Measurements from ENCODE around the gene KIFAP3.
A peak's percentile ranks its signal among the peaks of the same experiment; 100 is the strongest.
"Not testable (repeated sequence)": the region's sequence is repeated elsewhere in the genome, so short reads cannot be mapped to it uniquely, and the experiment has no call there.

Gene KIFAP3

GRCh38 chr1:170063109-170063826, 11.2 kb downstream of the KIFAP3 start:
- DNase-seq: no peak

DNA sequence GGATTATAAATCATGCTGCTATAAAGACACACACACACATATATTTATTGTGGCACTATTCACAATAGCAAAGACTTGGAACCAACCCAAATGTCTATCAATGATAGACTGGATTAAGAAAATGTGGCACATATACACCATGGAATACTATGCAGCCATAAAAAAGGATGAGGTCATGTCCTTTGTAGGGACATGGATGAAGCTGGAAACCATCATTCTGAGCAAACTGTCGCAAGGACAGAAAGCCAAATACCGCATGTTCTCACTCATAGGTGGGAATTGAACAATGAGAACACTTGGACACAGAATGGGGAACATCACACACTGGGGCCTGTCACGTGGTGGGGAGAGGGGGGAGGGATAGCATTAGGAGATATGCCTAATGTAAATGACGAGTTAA, 12.8 kb downstream of the KIFAP3 start:
- DNase-seq: not testable (repeated sequence)

- not testable (repeated sequence) for DNase-seq
These were observed 14.4 kb downstream of the KIFAP3 start for GRCh38 chr1:170060015-170060520.

DNA sequence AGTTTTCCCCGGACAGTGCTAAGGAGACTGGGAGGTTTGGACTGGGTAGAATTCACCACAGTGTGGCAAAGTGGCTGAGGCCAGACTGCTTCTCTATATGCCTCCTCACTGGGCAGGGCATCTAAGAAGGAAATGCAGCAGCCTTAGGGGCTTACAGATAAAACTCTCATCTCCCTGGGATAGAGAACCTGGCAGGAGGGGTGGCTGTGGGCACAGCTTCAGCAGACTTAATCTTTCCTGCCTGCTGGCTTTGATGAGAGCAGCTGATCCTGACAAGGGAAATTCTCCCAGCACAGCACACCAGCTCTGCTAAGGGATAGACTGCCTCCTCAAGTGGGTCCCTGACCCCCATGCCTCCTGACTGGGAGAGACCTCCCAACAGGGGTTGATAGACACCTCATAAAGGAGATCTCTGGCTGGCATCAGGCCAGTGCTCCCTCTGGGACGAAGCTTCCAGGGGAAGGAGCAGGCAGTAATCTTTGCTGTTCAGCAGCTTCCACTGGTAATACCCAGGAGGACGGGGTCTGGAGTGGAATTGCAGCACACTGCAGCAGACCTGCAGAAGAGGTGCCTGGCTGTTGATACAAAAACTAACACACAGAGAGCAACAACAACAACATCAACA, 25.2 kb downstream of the KIFAP3 start:
- DNase-seq: no peak

DNA sequence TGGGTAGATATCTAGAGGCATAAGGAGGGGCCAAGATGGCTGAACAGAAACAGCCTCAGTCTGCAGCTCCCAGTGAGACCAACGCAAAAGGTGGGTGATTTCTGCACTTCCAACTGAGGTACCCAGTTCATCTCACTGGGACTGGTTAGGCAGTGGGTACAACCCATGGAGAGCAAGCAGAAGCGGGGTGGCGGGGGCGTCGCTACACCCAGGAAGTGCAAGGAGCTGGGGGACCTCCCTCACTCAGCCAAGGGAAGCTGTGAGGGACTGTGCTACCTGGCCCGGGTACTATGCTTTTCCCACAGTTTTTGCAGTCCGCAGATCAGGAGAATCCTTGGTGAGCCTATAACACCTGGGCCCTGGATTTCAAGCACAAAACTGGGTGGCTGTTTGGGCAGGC, 26.0 kb downstream of the KIFAP3 start:
- no peak for DNase-seq

- DNase-seq: no peak
These were observed 30.3 kb downstream of the KIFAP3 start for GRCh38 chr1:170044187-170044586.

GRCh38 chr1:170041423-170042192, 32.9 kb downstream of the KIFAP3 start:
- no peak for DNase-seq

- no peak for DNase-seq
These were observed 41.8 kb downstream of the KIFAP3 start for GRCh38 chr1:170032531-170033280.

- no peak for DNase-seq
These were observed 44.3 kb downstream of the KIFAP3 start for GRCh38 chr1:170030212-170030611.

GRCh38 chr1:170027760-170028159, 46.7 kb downstream of the KIFAP3 start:
- DNase-seq: no peak

- DNase-seq: no peak
These were observed 53.6 kb downstream of the KIFAP3 start for GRCh38 chr1:170020859-170021258.

GRCh38 chr1:170017478-170017877, 57.0 kb downstream of the KIFAP3 start:
- no peak for DNase-seq

DNA sequence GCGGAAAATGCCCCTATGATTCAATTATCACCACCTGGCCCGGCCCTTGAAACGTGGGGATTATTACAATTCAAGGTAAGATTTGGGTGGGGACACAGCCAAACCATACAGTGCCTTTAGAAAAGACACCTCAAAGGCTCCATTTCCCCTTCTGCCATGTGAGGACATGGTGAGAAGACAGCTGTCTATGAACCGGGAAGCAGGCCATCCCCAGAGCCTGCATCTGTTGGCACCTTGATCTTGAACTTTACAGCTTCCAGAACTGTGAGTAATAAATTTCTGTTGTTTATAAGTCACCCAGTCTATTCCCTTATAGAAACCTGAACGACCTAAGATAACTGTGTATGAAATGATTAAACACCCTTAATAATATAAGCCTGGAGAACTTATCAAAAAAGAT, 61.6 kb downstream of the KIFAP3 start:
- no peak for DNase-seq

DNA sequence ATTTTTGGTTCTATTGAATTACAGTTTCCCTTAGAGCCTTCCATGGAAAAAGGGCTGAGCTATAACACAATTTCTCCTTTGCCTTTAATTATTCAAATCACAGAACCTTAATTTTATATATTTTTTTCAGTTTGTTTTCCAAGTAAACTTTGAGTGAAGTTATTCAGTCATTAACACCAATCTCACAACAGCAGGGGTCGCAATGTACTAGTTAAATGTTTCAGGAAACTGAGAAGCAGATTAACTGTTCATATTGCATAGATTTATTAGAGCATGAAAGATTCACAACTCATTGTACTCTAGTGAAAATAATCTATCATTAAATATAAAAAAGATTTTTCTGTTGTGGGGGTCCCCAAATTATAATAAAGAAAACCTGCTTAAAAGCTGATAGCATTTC, 64.1 kb downstream of the KIFAP3 start:
- DNase-seq: peak; percentile 21

DNA sequence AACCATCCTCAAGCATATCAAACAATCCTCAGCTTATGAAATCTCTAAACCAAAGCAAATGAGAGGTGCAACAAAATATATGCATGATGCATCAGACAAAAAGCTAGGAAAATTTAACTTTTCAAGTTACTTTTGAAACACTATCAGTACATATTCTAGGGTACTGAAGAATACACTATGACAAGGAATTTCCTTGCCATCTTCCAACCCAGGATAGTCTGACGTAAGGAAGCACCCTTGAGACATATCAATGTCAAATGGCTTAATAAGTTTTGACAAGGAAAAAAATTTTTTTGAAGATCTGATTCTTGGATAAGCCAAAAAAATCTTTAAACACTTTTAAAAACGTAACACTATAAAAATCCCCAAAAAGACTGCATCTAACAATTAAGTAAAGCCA, 64.9 kb downstream of the KIFAP3 start:
- no peak for DNase-seq

- not testable (repeated sequence) for DNase-seq
These were observed 65.8 kb downstream of the KIFAP3 start for GRCh38 chr1:170008745-170009144.

DNA sequence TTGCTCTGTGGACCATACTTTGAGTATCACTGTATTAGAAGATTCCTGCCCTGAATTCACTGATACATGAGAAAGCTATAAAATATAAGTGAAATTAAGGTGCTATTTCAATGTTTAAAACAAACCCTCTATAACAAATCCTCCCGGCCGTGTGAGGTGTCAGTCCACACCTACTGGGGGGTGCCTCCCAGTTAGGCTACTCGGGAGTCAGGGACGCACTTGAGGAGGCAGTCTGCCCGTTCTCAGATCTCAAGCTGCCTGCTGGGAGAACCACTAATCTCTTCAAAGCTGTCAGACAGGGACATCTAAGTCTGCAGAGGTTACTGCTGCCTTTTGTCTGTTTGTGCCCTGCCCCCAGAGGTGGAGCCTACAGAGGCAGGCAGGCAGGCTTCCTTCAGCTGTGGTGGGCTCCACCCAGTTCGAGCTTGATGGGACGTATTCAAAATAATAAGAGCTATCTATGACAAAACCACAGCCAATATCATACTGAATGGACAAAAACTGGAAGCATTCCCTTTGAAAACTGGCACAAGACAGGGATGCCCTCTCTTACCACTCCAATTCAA, 71.1 kb downstream of the KIFAP3 start:
- not testable (repeated sequence) for DNase-seq

GRCh38 chr1:170001266-170001665, 73.2 kb downstream of the KIFAP3 start:
- no peak for DNase-seq

DNA sequence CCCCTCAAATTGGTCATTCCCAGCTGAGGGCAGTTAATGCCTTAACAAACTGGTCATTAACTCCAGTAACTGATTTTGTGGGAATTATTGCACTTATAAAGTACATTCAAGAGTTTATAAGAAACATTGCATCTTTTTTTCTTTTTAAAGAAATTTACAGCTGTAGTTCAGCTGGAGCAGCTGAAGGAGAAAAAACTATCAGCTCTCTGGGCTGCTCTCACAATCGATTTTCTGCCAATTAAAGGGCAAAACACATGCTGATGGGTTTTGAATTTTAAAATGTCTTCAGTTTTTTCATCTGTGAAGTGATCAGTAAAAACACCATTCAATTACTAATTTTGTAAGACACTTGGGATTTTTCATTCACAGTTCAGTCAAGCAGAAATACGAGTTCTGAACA, 74.7 kb downstream of the KIFAP3 start:
- no peak for DNase-seq

DNA sequence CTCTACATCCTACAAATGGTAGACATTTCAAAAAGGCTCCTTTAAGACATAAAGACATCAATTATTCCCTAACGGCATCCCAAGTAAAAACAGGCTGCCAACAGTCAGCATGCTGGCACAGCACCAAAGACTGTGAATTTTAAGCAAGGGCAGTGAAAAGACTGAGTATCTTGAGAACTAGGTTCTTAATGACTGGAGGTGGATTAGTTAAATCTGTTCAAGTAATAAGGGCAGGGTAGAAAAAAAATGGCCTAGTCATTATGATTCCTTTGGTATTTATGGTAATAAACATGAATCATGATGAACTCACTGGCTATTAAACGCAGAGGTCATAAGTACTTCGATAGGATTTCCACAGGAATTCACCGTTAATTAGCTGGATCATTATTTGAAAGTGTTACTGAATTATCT, 75.2 kb downstream of the KIFAP3 start:
- DNase-seq: peak; percentile 70

DNA sequence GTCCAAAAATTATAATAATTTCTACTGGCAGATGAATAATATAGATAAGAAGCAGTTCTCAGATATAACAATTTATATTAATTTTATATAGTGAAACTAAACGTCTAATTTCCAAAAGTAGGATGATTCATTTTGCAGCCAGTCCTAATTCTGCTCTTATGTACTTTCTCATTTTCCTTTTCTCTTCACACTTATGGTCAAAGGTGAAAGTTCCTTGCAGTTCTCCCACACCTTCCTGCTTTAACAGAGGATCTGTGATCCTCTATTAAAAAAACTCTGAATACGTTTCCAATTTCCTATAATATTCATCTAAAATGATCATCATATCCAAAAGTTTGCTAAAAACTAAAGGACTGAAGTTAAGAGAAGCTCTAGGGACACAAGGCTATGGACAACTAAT, 78.5 kb downstream of the KIFAP3 start:
- DNase-seq: no peak

GRCh38 chr1:169989246-169989645, 85.2 kb downstream of the KIFAP3 start:
- no peak for DNase-seq

GRCh38 chr1:169985757-169986156, 88.7 kb downstream of the KIFAP3 start:
- DNase-seq: no peak

All from femur (tissue), 1 donor.